H1 (cell line): ENCODE results near the gene TNFAIP8. TPM values are rescaled to one million over a fixed set of nuclear protein-coding genes. Genes with fewer than 3 reads are reported as not detected.

Experiments used
- CTCF ChIA-PET: fragments of 300-600 bp; sonication (Branson Sonifier 250); formaldehyde crosslinking; loops from one replicate; lab custom pipeline; 2021; ENCODE audit not compliant: partially characterized antibody; lab: Charles Lee
- POLR2A ChIA-PET: fragments of 300-600 bp; sonication (Branson Sonifier 250); formaldehyde crosslinking; loops from one replicate; lab custom pipeline; 2021; ENCODE audit warnings: inconsistent platforms; ENCODE audit not compliant: partially characterized antibody; lab: Charles Lee
- DNase-seq, 2 experiments: peaks; one replicate each; pipeline versions ENCODE4 v3.0.0 to v3.0.0-alpha.2; 2010 to 2022; ENCODE audit warnings: low spot score in 2 of 2, low read depth in 1 of 2, mixed read lengths in 1 of 2
- FAIRE-seq: peaks from 2 replicates; lab custom pipeline; 2011; peaks lifted over from hg19 to GRCh38; lab: Jason Lieb, UNC
- H2AFZ ChIP-seq: 2 replicates; pipeline ENCODE4 v1.8.1; 2012; ENCODE audit warnings: low read length, inconsistent platforms
- H2AK5ac ChIP-seq: 2 replicates; pipeline ENCODE4 v1.6.1; 2013; ENCODE audit warnings: low read depth, low read length
- H2BK120ac ChIP-seq: replicated peaks from 2 replicates; pipeline ENCODE3; 2013; ENCODE audit warnings: low read depth, low read length, inconsistent platforms
- H2BK12ac ChIP-seq: 2 replicates; pipeline ENCODE4 v1.6.1; 2013; ENCODE audit warnings: low read depth, low read length
- H2BK15ac ChIP-seq: 2 replicates; pipeline ENCODE4 v1.6.1; 2013; ENCODE audit warnings: low read length
- H2BK20ac ChIP-seq: 2 replicates; pipeline ENCODE4 v1.6.1; 2013; ENCODE audit warnings: low read length
- H2BK5ac ChIP-seq: 2 replicates; pipeline ENCODE4 v1.6.1; 2013; ENCODE audit warnings: low read depth, low read length
- H3K14ac ChIP-seq: 2 replicates; pipeline ENCODE4 v1.6.1; 2013; ENCODE audit warnings: inconsistent platforms; ENCODE audit not compliant: insufficient read length
- H3K18ac ChIP-seq: 2 replicates; pipeline ENCODE4 v1.6.1; 2013; ENCODE audit warnings: low read length; ENCODE audit errors: extremely low read depth
- H3K23ac ChIP-seq: 2 replicates; pipeline ENCODE4 v1.6.1; 2013; ENCODE audit warnings: inconsistent platforms; ENCODE audit not compliant: insufficient read length
- H3K23me2 ChIP-seq: 2 replicates; pipeline ENCODE4 v1.6.1; 2013; ENCODE audit warnings: low read depth, low read length
- H3K27ac ChIP-seq: 2 replicates; pipeline ENCODE4 v1.6.1; 2011; ENCODE audit warnings: low read depth, low read length, inconsistent platforms
- H3K27me3 ChIP-seq, 4 experiments: replicated peaks in 1 of 4; 1 replicate in 1 of 4; 2 replicates in 3 of 4; pipeline versions ENCODE4 v1.6.1 to v1.8.1; 2011 to 2013; ENCODE audit warnings: low read length in 3 of 4, mild to moderate bottlenecking in 3 of 4, inconsistent platforms in 2 of 4, mixed read lengths in 2 of 4, moderate library complexity in 1 of 4; ENCODE audit not compliant: control insufficient read depth in 3 of 4, insufficient read depth in 3 of 4; ENCODE audit errors: extremely low read depth in 1 of 4
- H3K36me3 ChIP-seq, 4 experiments: 2 replicates each; pipeline versions ENCODE4 v1.6.1 to v1.8.1; 2011 to 2013; ENCODE audit warnings: mild to moderate bottlenecking in 4 of 4, low read length in 3 of 4, moderate library complexity in 2 of 4, control low read depth in 1 of 4, inconsistent platforms in 1 of 4; ENCODE audit not compliant: insufficient read depth in 4 of 4, control insufficient read depth in 2 of 4
- H3K4ac ChIP-seq: replicated peaks from 2 replicates; pipeline ENCODE3; 2013; ENCODE audit warnings: low read length, low read depth, mixed read lengths, inconsistent platforms; ENCODE audit not compliant: insufficient read length
- H3K4me1 ChIP-seq, 4 experiments: replicated peaks in 1 of 4; 1 replicate in 1 of 4; 2 replicates in 3 of 4; pipeline versions ENCODE4 v1.6.1 to v1.8.1; 2011 to 2013; ENCODE audit warnings: low read length in 3 of 4, inconsistent platforms in 2 of 4, mixed read lengths in 1 of 4; ENCODE audit not compliant: insufficient read depth in 4 of 4, control insufficient read depth in 3 of 4
- H3K4me2 ChIP-seq, 2 experiments: 2 replicates each; pipeline versions ENCODE4 v1.6.1 to v1.8.1; 2011 to 2013; ENCODE audit warnings: low read depth in 2 of 2, low read length in 2 of 2, control low read depth in 1 of 2, inconsistent platforms in 1 of 2, mild to moderate bottlenecking in 1 of 2; ENCODE audit not compliant: insufficient read depth in 1 of 2
- H3K4me3 ChIP-seq, 4 experiments: fragments of 200-600, 300-600 bp in 1 of 4; sonication (generic), shearing (Covaris generic), sonication (Bioruptor Twin) in 1 of 4; 2 replicates each; pipeline versions ENCODE4 v1.5.1 to v1.8.1; 2011 to 2016; ENCODE audit warnings: low read length in 4 of 4, low read depth in 3 of 4, control low read depth in 2 of 4, inconsistent platforms in 2 of 4, mild to moderate bottlenecking in 2 of 4, mixed read lengths in 1 of 4, moderate library complexity in 1 of 4; ENCODE audit not compliant: insufficient read depth in 2 of 4; ENCODE audit errors: extremely low read depth in 1 of 4
- H3K56ac ChIP-seq: replicated peaks from 2 replicates; pipeline ENCODE3; 2013; ENCODE audit warnings: low read depth, mild to moderate bottlenecking, mixed read lengths, low read length, inconsistent platforms; ENCODE audit not compliant: insufficient read length
- H3K79me1 ChIP-seq: 2 replicates; pipeline ENCODE4 v1.6.1; 2013; ENCODE audit warnings: low read depth, low read length, control low read depth
- H3K79me2 ChIP-seq, 2 experiments: 2 replicates each; pipeline versions ENCODE4 v1.6.1 to v1.8.1; 2012 to 2013; ENCODE audit warnings: low read length in 2 of 2, mild to moderate bottlenecking in 2 of 2, inconsistent platforms in 1 of 2; ENCODE audit not compliant: insufficient read depth in 2 of 2, control insufficient read depth in 1 of 2
- H3K9ac ChIP-seq, 4 experiments: replicated peaks in 1 of 4; 1 replicate in 1 of 4; 2 replicates in 3 of 4; pipeline versions ENCODE4 v1.6.1 to v1.8.1; 2011 to 2013; ENCODE audit warnings: low read depth in 3 of 4, low read length in 3 of 4, control low read depth in 2 of 4, mild to moderate bottlenecking in 2 of 4, moderate library complexity in 2 of 4, inconsistent platforms in 1 of 4; ENCODE audit errors: extremely low read depth in 1 of 4
- H3K9me3 ChIP-seq, 2 experiments: 2 replicates each; pipeline versions ENCODE4 v1.6.1 to v1.8.1; 2012 to 2013; ENCODE audit warnings: mild to moderate bottlenecking in 2 of 2, moderate library complexity in 2 of 2, control low read depth in 1 of 2, inconsistent platforms in 1 of 2, low read depth in 1 of 2, low read length in 1 of 2, mixed read lengths in 1 of 2; ENCODE audit not compliant: insufficient read depth in 2 of 2
- H4K20me1 ChIP-seq, 2 experiments: replicated peaks in 1 of 2; 2 replicates each; pipeline versions ENCODE3 to v1.8.1; 2011 to 2013; ENCODE audit warnings: inconsistent platforms in 2 of 2, low read length in 2 of 2, mild to moderate bottlenecking in 1 of 2; ENCODE audit not compliant: insufficient read depth in 2 of 2, control insufficient read depth in 1 of 2
- H4K5ac ChIP-seq: 2 replicates; pipeline ENCODE4 v1.6.1; 2013; ENCODE audit warnings: low read length, low read depth, mixed read lengths, inconsistent platforms; ENCODE audit not compliant: insufficient read length
- H4K8ac ChIP-seq: 2 replicates; pipeline ENCODE4 v1.8.0; 2013; ENCODE audit warnings: mild to moderate bottlenecking, moderate library complexity, low read length, inconsistent platforms; ENCODE audit not compliant: insufficient read depth; ENCODE audit errors: extremely low read depth
- H4K91ac ChIP-seq: replicated peaks from 2 replicates; pipeline ENCODE3; 2013; ENCODE audit warnings: low read length, mixed read lengths, inconsistent platforms; ENCODE audit not compliant: insufficient read length
- RFX5 ChIP-seq: IDR thresholded peaks from 2 replicates; pipeline ENCODE4 v1.6.1; 2011; ENCODE audit warnings: low read depth, low read length, improper control_type of control experiment, borderline replicate concordance
- RNF2 ChIP-seq: fragments of 200-900, 300-1000 bp; sonication (generic); IDR thresholded peaks from 2 replicates; pipeline ENCODE4 v1.7.1; 2016; ENCODE audit warnings: borderline replicate concordance, low read depth, mild to moderate bottlenecking, antibody characterized with exemption, low read length; ENCODE audit not compliant: poor library complexity, severe bottlenecking; ENCODE audit errors: missing control alignments
- WGBS, 2 experiments: shearing (Covaris generic) in 1 of 2; methylation state at CpG; one replicate each; pipeline versions ENCODE4 v1.1.6 to v1.1.7; 2013 to 2015; ENCODE audit warnings: low lambda C conversion rate in 2 of 2, mixed read lengths in 2 of 2, inconsistent platforms in 1 of 2, low coverage in 1 of 2, missing lambda C conversion rate in 1 of 2; ENCODE audit not compliant: insufficient replicate concordance in 2 of 2, insufficient coverage in 1 of 2, insufficient read length in 1 of 2; ENCODE audit errors: extremely low coverage in 1 of 2, missing lambda C conversion rate in 1 of 2; 5-methylcytosine and 5-hydroxymethylcytosine counted together
- polyA plus RNA-seq, 7 experiments: library from polyadenylated mRNA; depleted of rRNA in 3 of 7; stranded (reverse) in 5 of 7; unstranded in 2 of 7; fragments of >200 nt in 5 of 7; fragments of 200-250 nt in 2 of 7; gene quantifications; 1 replicate in 5 of 7; 2 replicates in 1 of 7; 4 replicates in 1 of 7; pipeline versions ENCODE4 v1.2.1 to v1.2.3, GENCODE V29; 2011 to 2013; ENCODE audit warnings: missing spikeins in 2 of 7, mixed read lengths in 2 of 7
- total RNA-seq: library from RNA; stranded (reverse); fragmentation: NEBNext Ultra II Directional; extraction: Animal tissue kit (Norgen Biotek cat#: 25700); gene quantifications from 2 replicates; pipeline ENCODE4 v1.2.1, GENCODE V29; 2021

Gene TNFAIP8
- total and polyA plus RNA-seq, 2 of the 8 experiments (the other 6 are each of a cell fraction or from before 2014, with no cell fraction given) = 12.4 to 19.3 TPM

DNA sequence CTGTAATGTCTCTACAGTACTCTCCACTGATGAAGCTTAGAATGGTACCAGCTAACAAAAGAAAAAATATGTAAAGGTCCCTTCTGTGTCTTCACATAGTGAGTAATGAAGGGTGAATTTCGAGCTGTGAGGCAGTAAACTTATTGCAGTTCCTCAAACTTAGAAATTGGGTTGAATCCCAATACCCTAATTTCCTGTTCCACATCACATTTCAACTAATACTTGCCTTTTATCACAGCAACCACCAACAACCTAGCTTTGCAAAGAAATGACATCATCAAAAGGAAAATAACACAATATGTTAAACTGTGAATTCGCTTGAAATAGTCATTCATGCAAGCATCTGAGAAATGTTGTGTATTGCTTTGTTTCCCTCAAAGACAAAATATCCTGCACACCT, 9.4 kb upstream of the TNFAIP8 start:
- Histone ChIP-seq H2BK120ac (no peak overlapping the region), H2BK20ac (no peak overlapping the region), H3K27ac (no peak overlapping the region), H3K27me3 (no peaks in the 10 kb centered on the region), H3K18ac (no peak overlapping the region), H3K4me3 (no peak overlapping the region), H3K79me1 (no peaks in the 10 kb centered on the region), H3K23ac (no peak overlapping the region), H3K79me2 (no peaks in the 10 kb centered on the region), H3K4me2 (no peak overlapping the region), H3K56ac (no peak overlapping the region), H3K4me1 (peaks cover 0 to 17% (median 13%) of the 10 kb centered on the region in 4 experiments; a peak in 6 of 7 replicates), H2AFZ (no peak overlapping the region), H3K9ac (no peak overlapping the region), H3K23me2 (no peaks in the 10 kb centered on the region), H3K14ac (no peak overlapping the region), H4K5ac (no peak overlapping the region), H2AK5ac (no peak overlapping the region), H4K20me1 (no peaks in the 10 kb centered on the region), H3K9me3 (no peaks in the 10 kb centered on the region), H2BK12ac (no peak overlapping the region), H2BK15ac (no peak overlapping the region), H3K36me3 (no peaks in the 10 kb centered on the region), H4K8ac (no peak overlapping the region), H2BK5ac (no peak overlapping the region), H4K91ac (no peak overlapping the region), H3K4ac (no peak overlapping the region)
- ChIA-PET CTCF (interaction anchor here (1.1 to 5.7 kb wide), 5 partner anchors 11 to 66 kb away, joined by 3 to 28 read pairs (median 6); no protein-coding TSS in a partner anchor), POLR2A (interaction anchor here (0.6 to 1.3 kb wide), 3 partner anchors 10 to 318 kb away, joined by 4 read pairs; no protein-coding TSS in a partner anchor)
- DNase-seq = no peak
- FAIRE-seq = no peak
- 83% methylated on average over 2 of the region's 2 CpGs; no CpG with 5 or more reads in 1 of the 2 experiments for WGBS, 2 experiments
- no peak for TF ChIP-seq RFX5
- no peak for TF ChIP-seq RNF2
- TF ChIP-seq, all 59 proteins: peak for 0
